ENCODE measurements around the gene MAGI2. TPM values are rescaled to one million over a fixed set of nuclear protein-coding genes. Genes with fewer than 3 reads are reported as not detected.

Gene MAGI2
- total RNA-seq, 1 donor from 2014 or later, result 5.8 TPM

GRCh38 chr7:78770422-78771410 lies 682.8 kb downstream of the MAGI2 start:
- TF ChIP-seq CTCF (IDR thresholded peaks at IDR 0.05), result no peak
- peak overlapping the region; percentile 64 for H3K4me3 Mint-ChIP-seq (ENCODE audit: unreplicated experiment)
- no peaks in the 10 kb centered on the region for H3K36me3 Mint-ChIP-seq (ENCODE audit: low read depth)
- H3K4me1 Mint-ChIP-seq (ENCODE audit: low read depth), result peaks cover 10% of the 10 kb centered on the region
- no peaks in the 10 kb centered on the region for H3K9me3 Mint-ChIP-seq (ENCODE audit: low read depth)
- H3K27ac Mint-ChIP-seq (ENCODE audit: unreplicated experiment), result peak overlapping the region; percentile 34
- peaks cover 19% of the 10 kb centered on the region for H3K27me3 Mint-ChIP-seq (ENCODE audit: low read depth)
- DNase-seq (ENCODE audit: low spot score), result no peak

GRCh38 chr7:78769481-78770101 lies 683.9 kb downstream of the MAGI2 start:
- H3K9me3 Mint-ChIP-seq (ENCODE audit: low read depth), result no peaks in the 10 kb centered on the region
- H3K4me3 Mint-ChIP-seq (ENCODE audit: unreplicated experiment), result no peak overlapping the region
- no peak overlapping the region for H3K27ac Mint-ChIP-seq (ENCODE audit: unreplicated experiment)
- H3K27me3 Mint-ChIP-seq (ENCODE audit: low read depth), result peaks cover 21% of the 10 kb centered on the region
- peaks cover 10% of the 10 kb centered on the region for H3K4me1 Mint-ChIP-seq (ENCODE audit: low read depth)
- H3K36me3 Mint-ChIP-seq (ENCODE audit: low read depth), result no peaks in the 10 kb centered on the region
- no peak for TF ChIP-seq CTCF (IDR thresholded peaks at IDR 0.05)
- no peak for DNase-seq (ENCODE audit: low spot score)

- Mint-ChIP-seq H3K9me3 (ENCODE audit: low read depth) (no peaks in the 10 kb centered on the region), H3K36me3 (ENCODE audit: low read depth) (no peaks in the 10 kb centered on the region), H3K4me1 (ENCODE audit: low read depth) (peaks cover 10% of the 10 kb centered on the region), H3K27me3 (ENCODE audit: low read depth) (peaks cover 20% of the 10 kb centered on the region), H3K4me3 (ENCODE audit: unreplicated experiment) (no peak overlapping the region), H3K27ac (ENCODE audit: unreplicated experiment) (no peak overlapping the region)
- TF ChIP-seq CTCF (IDR thresholded peaks at IDR 0.05), result no peak
- DNase-seq (ENCODE audit: low spot score), result no peak
Observed at GRCh38 chr7:78768859-78769258, 684.6 kb downstream of the MAGI2 start.

- no peak for DNase-seq (ENCODE audit: low spot score)
- peaks cover 12% of the 10 kb centered on the region for H3K27me3 Mint-ChIP-seq (ENCODE audit: low read depth)
- H3K4me1 Mint-ChIP-seq (ENCODE audit: low read depth), result peaks cover 8% of the 10 kb centered on the region
- no peak for TF ChIP-seq CTCF (IDR thresholded peaks at IDR 0.05)
- no peak overlapping the region for H3K4me3 Mint-ChIP-seq (ENCODE audit: unreplicated experiment)
- no peak overlapping the region for H3K27ac Mint-ChIP-seq (ENCODE audit: unreplicated experiment)
- H3K9me3 Mint-ChIP-seq (ENCODE audit: low read depth), result no peaks in the 10 kb centered on the region
- no peaks in the 10 kb centered on the region for H3K36me3 Mint-ChIP-seq (ENCODE audit: low read depth)
Observed at GRCh38 chr7:78765943-78766729, 687.3 kb downstream of the MAGI2 start.

GRCh38 chr7:78764571-78764970 lies 688.9 kb downstream of the MAGI2 start:
- Mint-ChIP-seq H3K27ac (ENCODE audit: unreplicated experiment) (no peak overlapping the region), H3K4me1 (ENCODE audit: low read depth) (no peaks in the 10 kb centered on the region)

More at GRCh38 chr7:78764571-78764970, 688.9 kb downstream of the MAGI2 start:
- no peak for DNase-seq (ENCODE audit: low spot score)
- Mint-ChIP-seq H3K4me3 (ENCODE audit: unreplicated experiment) (no peak overlapping the region), H3K36me3 (ENCODE audit: low read depth) (no peaks in the 10 kb centered on the region), H3K27me3 (ENCODE audit: low read depth) (peaks cover 7% of the 10 kb centered on the region), H3K9me3 (ENCODE audit: low read depth) (no peaks in the 10 kb centered on the region)
- TF ChIP-seq CTCF (IDR thresholded peaks at IDR 0.05), result no peak

Data from chondrocyte (in vitro differentiated cells).